Endothelial cell of umbilical vein (primary cell): ENCODE data around the gene PPM1J. TPM values are rescaled to one million over a fixed set of nuclear protein-coding genes. Genes with fewer than 3 reads are reported as not detected.

Experiments used
- BruUV-seq: library from RNA; stranded (reverse); fragments of 400-500 nt; replicated peaks from 2 replicates; lab custom pipeline; 2021; lab: Mats Ljungman, UMichigan
- CTCF ChIA-PET: fragments of 300-600, 350-600 bp; sonication (Branson Sonifier 250); formaldehyde crosslinking; loops from one replicate; lab custom pipeline; 2021; ENCODE audit warnings: antibody characterized with exemption, inconsistent platforms; lab: Charles Lee
- POLR2A ChIA-PET: fragments of 300-600, 350-600 bp; sonication (Branson Sonifier 250); formaldehyde crosslinking; loops from one replicate; lab custom pipeline; 2021; ENCODE audit warnings: antibody characterized with exemption, inconsistent platforms; lab: Charles Lee
- DNase-seq: peaks from one replicate; pipeline ENCODE4 v3.0.0-alpha.2; 2011; ENCODE audit warnings: low read depth, low spot score
- FAIRE-seq: peaks from 2 replicates; lab custom pipeline; 2011; peaks lifted over from hg19 to GRCh38; lab: Jason Lieb, UNC
- H2AFZ ChIP-seq: 2 replicates; pipeline ENCODE4 v1.6.0; 2012; ENCODE audit warnings: low read depth, low read length, control low read depth, inconsistent platforms
- H3K27ac ChIP-seq: 2 replicates; pipeline ENCODE4 v1.5.1; 2011; ENCODE audit warnings: low read depth, mild to moderate bottlenecking, control low read depth, low read length, moderate library complexity; ENCODE audit not compliant: insufficient read depth
- H3K27me3 ChIP-seq, 2 experiments: 2 replicates each; pipeline versions ENCODE4 v1.6.0 to v1.6.1; 2011; ENCODE audit warnings: low read length in 2 of 2, mixed read lengths in 1 of 2; ENCODE audit not compliant: control insufficient read depth in 2 of 2, insufficient read depth in 2 of 2
- H3K36me3 ChIP-seq, 2 experiments: 2 replicates in 1 of 2; 3 replicates in 1 of 2; pipeline ENCODE4 v1.5.1; 2011; ENCODE audit warnings: low read length in 2 of 2, mild to moderate bottlenecking in 1 of 2, moderate library complexity in 1 of 2; ENCODE audit not compliant: control insufficient read depth in 2 of 2, insufficient read depth in 2 of 2; ENCODE audit errors: extremely low read depth in 1 of 2
- H3K4me1 ChIP-seq: 3 replicates; pipeline ENCODE4 v1.5.1; 2011; ENCODE audit warnings: mild to moderate bottlenecking, low read length; ENCODE audit not compliant: control insufficient read depth, insufficient read depth; ENCODE audit errors: extremely low read depth
- H3K4me2 ChIP-seq: 2 replicates; pipeline ENCODE4 v1.6.1; 2011; ENCODE audit warnings: low read length, control low read depth, mixed read lengths; ENCODE audit not compliant: insufficient read depth
- H3K4me3 ChIP-seq, 3 experiments: fragments of 200-600 bp in 1 of 3; sonication (generic), shearing (Covaris generic) in 1 of 3; replicated peaks in 1 of 3; 2 replicates each; pipeline ENCODE4 v1.5.1; 2011 to 2016; ENCODE audit warnings: control low read depth in 3 of 3, low read length in 3 of 3, mild to moderate bottlenecking in 2 of 3, inconsistent platforms in 1 of 3, low read depth in 1 of 3, moderate library complexity in 1 of 3; ENCODE audit not compliant: insufficient read depth in 1 of 3
- H3K79me2 ChIP-seq: 2 replicates; pipeline ENCODE4 v1.6.0; 2012; ENCODE audit warnings: low read length, inconsistent platforms; ENCODE audit not compliant: control insufficient read depth, insufficient read depth
- H3K9ac ChIP-seq: replicated peaks from 2 replicates; pipeline ENCODE3; 2011; ENCODE audit warnings: low read length, control low read depth; ENCODE audit not compliant: insufficient read depth; ENCODE audit errors: extremely low read depth
- H3K9me1 ChIP-seq: replicated peaks from 3 replicates; pipeline ENCODE4 v1.6.0; 2011; ENCODE audit warnings: mild to moderate bottlenecking, low read length; ENCODE audit not compliant: control insufficient read depth, insufficient read depth; ENCODE audit errors: extremely low read depth
- H3K9me3 ChIP-seq: replicated peaks from 2 replicates; pipeline ENCODE4 v1.5.1; 2012; ENCODE audit warnings: low read length, inconsistent platforms; ENCODE audit not compliant: control insufficient read depth, insufficient read depth
- H4K20me1 ChIP-seq: replicated peaks from 2 replicates; pipeline ENCODE3; 2011; ENCODE audit warnings: mild to moderate bottlenecking, low read length; ENCODE audit not compliant: control insufficient read depth, insufficient read depth; ENCODE audit errors: extremely low read depth
- EZH2 ChIP-seq: IDR thresholded peaks from 2 replicates; pipeline ENCODE4 v1.6.1; 2012; ENCODE audit warnings: borderline replicate concordance, low read depth, mild to moderate bottlenecking, moderate library complexity, low read length, inconsistent platforms; ENCODE audit not compliant: severe bottlenecking
- FOS ChIP-seq: IDR thresholded peaks from 2 replicates; pipeline ENCODE4 v1.6.1; 2011; ENCODE audit warnings: mild to moderate bottlenecking, low read length, moderate library complexity, borderline replicate concordance; ENCODE audit not compliant: insufficient read depth
- GATA2 ChIP-seq: IDR thresholded peaks from 2 replicates; pipeline ENCODE4 v1.7.0; 2011; ENCODE audit warnings: low read depth, mild to moderate bottlenecking, moderate library complexity, mixed read lengths, low read length; ENCODE audit not compliant: insufficient read length, insufficient read depth
- JUN ChIP-seq: IDR thresholded peaks from 2 replicates; pipeline ENCODE4 v1.6.1; 2011; ENCODE audit warnings: borderline replicate concordance, low read depth; ENCODE audit not compliant: insufficient read length, insufficient read depth
- MAX ChIP-seq: IDR thresholded peaks from 2 replicates; pipeline ENCODE4 v1.6.1; 2011; ENCODE audit not compliant: insufficient read depth, insufficient read length
- MYC ChIP-seq: IDR thresholded peaks from one replicate; pipeline ENCODE4 v1.6.1; 2011; ENCODE audit warnings: mild to moderate bottlenecking, low read depth, low read length
- POLR2A ChIP-seq: IDR thresholded peaks from 2 replicates; pipeline ENCODE4 v1.6.1; 2012; ENCODE audit warnings: low read depth, mild to moderate bottlenecking, control low read depth, low read length
- POLR2AphosphoS5 ChIP-seq: IDR thresholded peaks from 2 replicates; pipeline ENCODE4 v1.6.1; 2012; ENCODE audit warnings: low read depth, mild to moderate bottlenecking, control low read depth, low read length, moderate library complexity; ENCODE audit not compliant: insufficient read depth
- dilution Hi-C: fragments of 300-500 bp; cut with MboI; formaldehyde crosslinking; loops from one replicate; pipeline ENCODE4 v1.15.0; 2019; ENCODE audit warnings: low sequenced_read_pairs; ENCODE audit not compliant: extremely low pct_ligation_motif_present
- intact Hi-C: fragments of 100-400 bp; cut with micrococcal nuclease; formaldehyde crosslinking; loops from one replicate; pipeline ENCODE4 v1.10.0; 2022
- polyA plus RNA-seq, 4 experiments: library from polyadenylated mRNA; depleted of rRNA in 3 of 4; stranded (reverse) in 3 of 4; unstranded in 1 of 4; fragments of >200 nt; gene quantifications; 2 replicates each; pipeline versions ENCODE4 v1.2.1 to v1.2.3, GENCODE V29; 2011 to 2012; ENCODE audit warnings: missing spikeins in 1 of 4
- total RNA-seq: library from RNA; stranded (reverse); gene quantifications from 2 replicates; pipeline ENCODE4 v1.2.3, GENCODE V29; 2021
- TF ChIP-seq, protein P1 (sequence below), 2 donors: IDR thresholded peaks; 1 replicate in 1 of 2; 2 replicates in 1 of 2; pipeline ENCODE4 v1.5.1; 2011; ENCODE audit warnings: low read length in 2 of 2, mild to moderate bottlenecking in 2 of 2, moderate library complexity in 2 of 2, control low read depth in 1 of 2, inconsistent platforms in 1 of 2, low read depth in 1 of 2; ENCODE audit not compliant: insufficient read depth in 1 of 2; ENCODE audit errors: extremely low read depth in 1 of 2

PPM1J gene
- total and polyA plus RNA-seq, 2 donors (not counting 3 experiments of a cell fraction or from before 2014, with no cell fraction given): 1.7 to 3.1 TPM

GRCh38 chr1:112686835-112687234, 28.3 kb downstream of the PPM1J start:
- ChIA-PET POLR2A (no interaction called here), CTCF (interaction anchor here (1.2 kb wide), 1 partner anchor 14 kb away, joined by 4 read pairs; no protein-coding TSS in a partner anchor)
- peaks cover 4 to 7% of the 10 kb centered on the region in 2 experiments for H3K36me3 ChIP-seq
- no peaks in the 10 kb centered on the region for H3K9me3 ChIP-seq
- H3K4me1 ChIP-seq: no peaks in the 10 kb centered on the region
- H3K27me3 ChIP-seq: no peaks in the 10 kb centered on the region
- no peaks in the 10 kb centered on the region for H4K20me1 ChIP-seq
- no peak overlapping the region for H2AFZ ChIP-seq
- no peak overlapping the region for H3K9ac ChIP-seq
- H3K27ac ChIP-seq: no peak overlapping the region
- no peaks in the 10 kb centered on the region for H3K79me2 ChIP-seq
- DNase-seq (no peak), FAIRE-seq (no peak)
- no peaks in the 10 kb centered on the region for H3K9me1 ChIP-seq
- intact Hi-C loops: no loop called here
- dilution Hi-C loops: no loop called here
- TF ChIP-seq POLR2AphosphoS5: no peak
- TF ChIP-seq FOS: no peak
- no peak for TF ChIP-seq MYC
- TF ChIP-seq GATA2: no peak
- TF ChIP-seq JUN: no peak
- no peak for TF ChIP-seq POLR2A
- TF ChIP-seq, protein P1, sequence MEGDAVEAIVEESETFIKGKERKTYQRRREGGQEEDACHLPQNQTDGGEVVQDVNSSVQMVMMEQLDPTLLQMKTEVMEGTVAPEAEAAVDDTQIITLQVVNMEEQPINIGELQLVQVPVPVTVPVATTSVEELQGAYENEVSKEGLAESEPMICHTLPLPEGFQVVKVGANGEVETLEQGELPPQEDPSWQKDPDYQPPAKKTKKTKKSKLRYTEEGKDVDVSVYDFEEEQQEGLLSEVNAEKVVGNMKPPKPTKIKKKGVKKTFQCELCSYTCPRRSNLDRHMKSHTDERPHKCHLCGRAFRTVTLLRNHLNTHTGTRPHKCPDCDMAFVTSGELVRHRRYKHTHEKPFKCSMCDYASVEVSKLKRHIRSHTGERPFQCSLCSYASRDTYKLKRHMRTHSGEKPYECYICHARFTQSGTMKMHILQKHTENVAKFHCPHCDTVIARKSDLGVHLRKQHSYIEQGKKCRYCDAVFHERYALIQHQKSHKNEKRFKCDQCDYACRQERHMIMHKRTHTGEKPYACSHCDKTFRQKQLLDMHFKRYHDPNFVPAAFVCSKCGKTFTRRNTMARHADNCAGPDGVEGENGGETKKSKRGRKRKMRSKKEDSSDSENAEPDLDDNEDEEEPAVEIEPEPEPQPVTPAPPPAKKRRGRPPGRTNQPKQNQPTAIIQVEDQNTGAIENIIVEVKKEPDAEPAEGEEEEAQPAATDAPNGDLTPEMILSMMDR (IDR thresholded peaks at IDR 0.05; ENCODE audit: extremely low read depth in 1 of 2, insufficient read depth in 1 of 2, low read depth in 1 of 2, low read length in 2 of 2): no peak
- TF ChIP-seq EZH2: no peak
- TF ChIP-seq MAX: no peak
- H3K4me2 ChIP-seq: no peak overlapping the region
- BruUV-seq: no TSS peak
- no peak overlapping the region for H3K4me3 ChIP-seq
